HG02981 (cell line): Measurements from ENCODE around the gene PLEKHG2.
"Not testable (repeated sequence)": the region's sequence is repeated elsewhere in the genome, so short reads cannot be mapped to it uniquely, and the experiment has no call there.

ENCODE experiments used
- ATAC-seq: cut with Tn5 transposase; IDR thresholded peaks from one replicate; pipeline ENCODE4 v1.9.1; 2021; ENCODE audit warnings: mild to moderate bottlenecking, moderate library complexity; ENCODE audit not compliant: unreplicated experiment

The PLEKHG2 gene, protein sequence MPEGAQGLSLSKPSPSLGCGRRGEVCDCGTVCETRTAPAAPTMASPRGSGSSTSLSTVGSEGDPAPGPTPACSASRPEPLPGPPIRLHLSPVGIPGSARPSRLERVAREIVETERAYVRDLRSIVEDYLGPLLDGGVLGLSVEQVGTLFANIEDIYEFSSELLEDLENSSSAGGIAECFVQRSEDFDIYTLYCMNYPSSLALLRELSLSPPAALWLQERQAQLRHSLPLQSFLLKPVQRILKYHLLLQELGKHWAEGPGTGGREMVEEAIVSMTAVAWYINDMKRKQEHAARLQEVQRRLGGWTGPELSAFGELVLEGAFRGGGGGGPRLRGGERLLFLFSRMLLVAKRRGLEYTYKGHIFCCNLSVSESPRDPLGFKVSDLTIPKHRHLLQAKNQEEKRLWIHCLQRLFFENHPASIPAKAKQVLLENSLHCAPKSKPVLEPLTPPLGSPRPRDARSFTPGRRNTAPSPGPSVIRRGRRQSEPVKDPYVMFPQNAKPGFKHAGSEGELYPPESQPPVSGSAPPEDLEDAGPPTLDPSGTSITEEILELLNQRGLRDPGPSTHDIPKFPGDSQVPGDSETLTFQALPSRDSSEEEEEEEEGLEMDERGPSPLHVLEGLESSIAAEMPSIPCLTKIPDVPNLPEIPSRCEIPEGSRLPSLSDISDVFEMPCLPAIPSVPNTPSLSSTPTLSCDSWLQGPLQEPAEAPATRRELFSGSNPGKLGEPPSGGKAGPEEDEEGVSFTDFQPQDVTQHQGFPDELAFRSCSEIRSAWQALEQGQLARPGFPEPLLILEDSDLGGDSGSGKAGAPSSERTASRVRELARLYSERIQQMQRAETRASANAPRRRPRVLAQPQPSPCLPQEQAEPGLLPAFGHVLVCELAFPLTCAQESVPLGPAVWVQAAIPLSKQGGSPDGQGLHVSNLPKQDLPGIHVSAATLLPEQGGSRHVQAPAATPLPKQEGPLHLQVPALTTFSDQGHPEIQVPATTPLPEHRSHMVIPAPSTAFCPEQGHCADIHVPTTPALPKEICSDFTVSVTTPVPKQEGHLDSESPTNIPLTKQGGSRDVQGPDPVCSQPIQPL (N-terminal part only)

GRCh38 chr19:39412100-39412866 lies at the start of gene PLEKHG2:
TSS of gene PLEKHG2 (plus strand) at chr19:39412669. CDS start at chr19:39414087, 1,418 bp downstream.
- ATAC-seq: peak; percentile 55

DNA sequence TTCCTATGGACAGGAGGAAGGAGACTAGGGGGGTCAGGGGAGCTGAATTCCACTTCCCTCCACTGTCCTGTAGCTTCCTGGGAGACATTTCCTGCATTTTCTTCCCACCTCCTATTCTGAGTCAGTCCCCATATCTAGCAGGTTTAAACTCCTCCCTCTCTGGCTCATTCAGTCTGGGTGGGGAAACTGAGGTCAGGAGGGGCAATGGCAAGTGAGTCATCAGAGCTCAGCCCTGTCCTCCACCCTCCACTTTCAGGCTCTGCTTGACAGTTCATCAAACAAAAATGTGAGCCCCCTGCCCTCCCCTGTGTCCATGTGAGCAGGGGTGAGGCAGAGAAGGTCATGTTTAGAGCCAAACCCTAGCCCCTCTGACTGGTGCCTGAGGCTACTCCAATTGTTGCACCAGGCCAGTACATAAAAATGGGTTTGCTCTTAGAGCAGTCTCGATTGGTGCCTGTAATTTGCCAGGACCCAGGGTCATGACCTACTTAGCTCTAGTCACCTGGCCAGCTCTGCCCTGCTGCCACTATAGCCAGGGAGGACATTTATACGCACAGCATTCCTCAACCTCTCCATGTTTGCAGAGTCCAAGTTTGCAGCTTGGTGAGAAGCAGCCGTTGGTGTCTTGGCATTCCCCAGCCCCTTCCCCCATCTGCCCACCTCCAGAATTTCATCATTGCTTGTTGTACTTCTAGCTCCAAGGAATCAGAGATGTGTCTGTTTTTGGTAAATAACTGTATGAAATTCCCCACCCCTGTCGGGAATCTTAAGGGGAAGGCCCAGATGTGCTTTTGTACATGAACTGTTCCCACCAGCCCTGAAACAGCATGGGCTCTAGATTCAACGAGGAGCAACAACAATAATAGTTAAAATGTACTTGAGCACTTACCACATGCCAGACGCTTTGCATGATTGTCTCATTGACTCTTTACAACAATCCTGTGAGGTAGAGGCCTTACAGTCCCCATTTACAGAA lies 49.5 kb upstream of the PLEKHG2 start:
- ATAC-seq: no peak

DNA sequence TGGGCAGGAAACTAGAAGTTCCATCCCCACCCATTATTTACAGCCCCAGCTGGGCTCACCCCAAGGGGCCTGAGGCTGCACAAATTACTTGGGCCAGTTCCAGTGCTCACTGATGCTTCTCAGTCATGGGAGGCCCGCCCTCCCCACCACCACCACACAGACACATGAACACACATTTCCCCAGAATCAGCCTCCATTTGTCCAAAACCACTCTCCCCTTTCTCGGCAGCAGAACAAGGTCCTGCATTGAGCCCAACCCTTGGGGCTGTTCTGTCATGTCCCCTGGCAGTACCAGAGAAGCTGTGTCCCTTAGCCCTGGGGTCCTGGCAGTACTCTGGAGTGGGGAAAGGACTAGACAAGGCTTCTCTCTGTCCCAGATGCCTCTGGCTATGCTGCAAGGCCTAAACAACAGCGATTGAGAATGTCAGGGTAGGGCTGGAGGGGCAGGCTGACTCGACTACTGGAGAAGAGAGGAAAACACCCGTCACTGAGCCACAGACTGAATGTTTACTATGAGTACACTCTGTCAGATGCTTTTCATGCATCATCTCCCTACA lies 48.5 kb upstream of the PLEKHG2 start:
- no peak for ATAC-seq

- ATAC-seq: no peak
These were observed 46.9 kb upstream of the PLEKHG2 start for GRCh38 chr19:39365531-39365930.

- ATAC-seq: no peak
These were observed 43.3 kb upstream of the PLEKHG2 start for GRCh38 chr19:39369200-39369599.

GRCh38 chr19:39370735-39371134 lies 41.7 kb upstream of the PLEKHG2 start:
- no peak for ATAC-seq

GRCh38 chr19:39372047-39372802 lies 40.2 kb upstream of the PLEKHG2 start:
- ATAC-seq: no peak

DNA sequence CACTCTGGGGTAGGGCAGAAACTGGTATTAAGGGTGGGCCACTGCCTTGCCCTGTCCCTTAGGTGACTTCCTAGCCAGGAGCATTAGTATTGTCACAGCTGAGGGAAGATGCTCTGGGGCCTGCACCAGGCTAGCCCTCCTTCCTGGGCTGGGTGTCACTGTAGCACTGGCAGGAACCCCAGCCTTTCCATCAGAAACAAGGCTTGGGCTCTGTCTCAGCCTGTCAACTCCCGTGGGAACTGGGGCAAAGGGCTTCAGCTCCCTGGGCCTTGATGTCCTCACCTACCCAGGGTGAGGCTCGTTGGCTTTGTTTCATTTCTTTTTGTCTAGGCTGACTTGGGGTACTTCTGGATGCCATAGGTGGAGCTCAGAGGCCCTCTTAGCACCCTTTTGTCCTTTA lies 39.5 kb upstream of the PLEKHG2 start:
- ATAC-seq: no peak

DNA sequence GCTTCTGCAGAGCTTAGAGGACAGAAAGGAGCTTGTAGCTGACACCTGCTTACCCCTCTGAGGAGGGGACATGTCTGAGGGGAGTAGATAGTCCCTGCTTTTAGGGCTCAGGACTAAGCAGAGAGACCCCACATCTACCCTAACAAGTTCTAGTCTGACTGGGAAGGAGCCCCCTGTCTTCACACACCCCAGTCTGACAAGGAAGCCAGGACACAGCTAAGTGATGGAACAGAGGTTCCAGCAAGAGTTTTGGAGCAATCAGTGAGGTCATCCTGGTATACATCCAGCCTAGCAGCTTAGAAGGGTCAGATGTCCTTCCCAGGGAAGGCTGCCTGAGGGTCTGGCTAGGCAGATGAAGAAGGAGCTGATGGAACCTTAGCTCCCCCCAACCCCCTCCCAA lies 36.5 kb upstream of the PLEKHG2 start:
- no peak for ATAC-seq

- ATAC-seq: no peak
These were observed 34.8 kb upstream of the PLEKHG2 start for GRCh38 chr19:39377373-39378362.

- not testable (repeated sequence) for ATAC-seq
These were observed 33.1 kb upstream of the PLEKHG2 start for GRCh38 chr19:39379366-39379765.

DNA sequence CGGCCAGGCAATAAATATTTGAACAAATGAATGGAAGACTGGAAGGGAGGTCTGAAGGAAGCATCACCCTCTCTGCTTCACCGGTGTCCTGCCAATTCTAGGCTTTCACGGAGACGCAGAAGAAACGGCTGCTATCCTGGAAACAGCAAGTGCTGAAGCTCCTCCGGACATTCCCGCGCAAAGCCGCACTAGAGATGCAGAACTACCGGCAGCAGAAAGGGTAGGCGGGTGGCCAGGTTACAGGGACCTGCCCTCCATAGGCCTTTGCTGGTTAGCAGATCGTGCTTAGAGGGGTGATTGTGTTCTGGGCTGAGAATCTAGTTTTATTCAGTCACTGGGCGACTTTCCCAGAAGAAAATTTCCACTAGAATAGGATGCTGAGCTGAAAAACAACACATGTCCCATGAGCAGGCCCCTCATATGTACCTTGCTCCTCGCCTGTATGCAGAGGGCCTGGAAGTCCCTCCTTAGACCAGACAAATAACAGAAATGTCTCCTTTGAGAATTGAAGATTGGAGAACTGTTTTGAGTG lies 32.5 kb upstream of the PLEKHG2 start:
- ATAC-seq: no peak

DNA sequence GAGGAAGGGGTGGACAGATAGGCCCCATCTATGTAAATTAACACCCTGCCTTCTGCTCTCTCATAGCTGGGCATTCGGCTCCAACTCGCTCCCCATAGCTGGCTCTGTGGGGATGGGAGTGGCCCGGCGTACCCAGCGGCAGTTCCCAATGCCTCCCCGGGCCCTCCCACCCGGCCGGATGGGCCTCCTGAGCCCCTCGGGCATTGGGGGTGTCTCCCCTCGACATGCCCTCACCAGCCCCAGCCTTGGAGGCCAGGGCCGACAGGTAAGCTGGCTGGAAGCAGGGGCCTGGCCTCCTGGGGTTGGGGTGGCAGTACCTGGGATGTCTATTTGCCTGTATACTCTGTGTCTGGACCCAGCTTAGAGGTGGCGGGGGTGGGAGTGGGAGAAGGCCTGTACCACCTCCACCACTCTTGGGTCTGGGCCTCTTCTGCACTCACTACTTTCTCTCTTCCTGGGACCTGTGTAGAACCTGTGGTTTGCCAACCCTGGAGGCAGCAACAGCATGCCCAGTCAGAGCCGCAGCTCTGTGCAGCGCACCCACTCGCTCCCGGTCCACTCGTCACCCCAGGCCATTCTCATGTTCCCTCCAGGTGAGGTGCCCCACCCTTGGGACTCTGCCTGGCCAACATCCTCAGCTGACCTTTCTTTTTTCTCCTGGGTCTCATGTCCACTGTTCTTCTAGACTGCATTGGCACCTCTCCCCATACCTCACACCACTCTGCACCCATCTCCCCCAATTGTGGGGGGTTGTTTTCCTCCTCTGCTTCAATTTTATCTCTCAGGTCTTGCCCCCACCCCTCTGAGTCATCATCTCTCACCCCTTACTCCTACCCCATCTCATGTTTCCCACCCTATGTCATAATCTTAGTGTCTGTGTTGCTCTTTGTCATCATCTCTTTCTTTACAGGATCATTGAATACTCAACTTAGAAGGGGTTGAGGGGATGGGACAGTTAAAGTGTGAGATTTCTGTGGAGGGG lies 31.7 kb upstream of the PLEKHG2 start:
- no peak for ATAC-seq

DNA sequence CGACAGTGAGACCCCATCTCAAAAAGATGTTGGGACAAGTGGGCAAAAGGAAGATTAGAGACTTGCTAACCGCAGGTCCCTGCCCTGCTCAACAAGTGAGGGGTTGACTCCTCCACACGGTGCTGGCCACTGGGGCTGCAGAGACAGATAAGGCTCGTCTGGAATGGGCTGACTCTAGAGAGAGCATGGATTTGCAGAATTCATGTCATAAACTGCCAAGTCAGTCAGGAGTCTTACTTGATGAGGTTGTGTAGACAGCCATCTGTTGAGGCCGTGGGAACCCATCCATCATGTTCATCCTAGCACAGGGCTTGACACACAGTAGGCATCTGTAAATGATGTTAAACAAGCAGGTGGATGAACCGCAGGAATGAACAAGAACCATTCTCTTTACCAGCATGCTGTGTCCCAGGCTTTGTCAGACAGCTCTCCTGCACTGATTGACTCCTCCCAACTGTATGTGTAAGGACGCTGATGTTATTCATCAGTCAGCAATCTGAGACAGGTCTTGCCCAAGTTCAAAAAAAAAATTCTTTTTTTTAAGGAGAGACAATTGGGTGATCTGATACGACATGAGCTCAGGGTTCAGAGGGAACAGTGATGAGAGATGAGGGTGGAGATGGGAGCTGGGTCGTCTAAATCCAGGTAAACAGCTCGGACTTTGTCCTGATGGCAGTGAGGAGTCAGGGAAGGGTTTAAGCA lies 30.4 kb upstream of the PLEKHG2 start:
- no peak for ATAC-seq
